GM12864 (cell line): Measurements from ENCODE around the gene DBNDD1.
"Not testable (repeated sequence)": the region's sequence is repeated elsewhere in the genome, so short reads cannot be mapped to it uniquely, and the experiment has no call there.

Experiments
- DNase-seq: peaks from one replicate; pipeline ENCODE4 v3.0.0-alpha.2; 2011; ENCODE audit warnings: low read depth
- H3K4me3 ChIP-seq: 2 replicates; pipeline ENCODE4 v1.5.1; 2011; ENCODE audit warnings: mild to moderate bottlenecking, low read depth, low read length, control low read depth
- TF ChIP-seq, protein P1 (sequence below): IDR thresholded peaks from 2 replicates; pipeline ENCODE4 v1.5.1; 2011; ENCODE audit warnings: low read depth, mild to moderate bottlenecking, moderate library complexity, low read length, control low read depth, inconsistent platforms; ENCODE audit errors: missing control alignments

DBNDD1 gene

DNA sequence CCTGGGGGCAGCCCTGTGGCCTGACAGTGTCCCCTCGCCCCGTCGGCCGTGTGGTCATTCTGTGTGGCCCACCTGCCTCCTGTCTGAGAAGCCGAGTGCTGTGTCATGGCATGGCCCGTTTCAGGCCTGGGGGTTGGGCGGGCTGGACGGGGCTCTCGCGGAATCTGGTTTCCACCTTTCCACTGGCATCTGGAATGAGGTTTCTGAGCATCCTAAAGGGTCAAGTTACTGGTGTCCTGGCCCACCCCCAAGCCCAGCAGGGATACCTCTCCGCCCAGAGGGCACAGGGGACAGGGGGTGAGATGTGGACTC lies 7.8 kb downstream of the DBNDD1 start:
- no peak overlapping the region for H3K4me3 ChIP-seq
- TF ChIP-seq, protein P1, sequence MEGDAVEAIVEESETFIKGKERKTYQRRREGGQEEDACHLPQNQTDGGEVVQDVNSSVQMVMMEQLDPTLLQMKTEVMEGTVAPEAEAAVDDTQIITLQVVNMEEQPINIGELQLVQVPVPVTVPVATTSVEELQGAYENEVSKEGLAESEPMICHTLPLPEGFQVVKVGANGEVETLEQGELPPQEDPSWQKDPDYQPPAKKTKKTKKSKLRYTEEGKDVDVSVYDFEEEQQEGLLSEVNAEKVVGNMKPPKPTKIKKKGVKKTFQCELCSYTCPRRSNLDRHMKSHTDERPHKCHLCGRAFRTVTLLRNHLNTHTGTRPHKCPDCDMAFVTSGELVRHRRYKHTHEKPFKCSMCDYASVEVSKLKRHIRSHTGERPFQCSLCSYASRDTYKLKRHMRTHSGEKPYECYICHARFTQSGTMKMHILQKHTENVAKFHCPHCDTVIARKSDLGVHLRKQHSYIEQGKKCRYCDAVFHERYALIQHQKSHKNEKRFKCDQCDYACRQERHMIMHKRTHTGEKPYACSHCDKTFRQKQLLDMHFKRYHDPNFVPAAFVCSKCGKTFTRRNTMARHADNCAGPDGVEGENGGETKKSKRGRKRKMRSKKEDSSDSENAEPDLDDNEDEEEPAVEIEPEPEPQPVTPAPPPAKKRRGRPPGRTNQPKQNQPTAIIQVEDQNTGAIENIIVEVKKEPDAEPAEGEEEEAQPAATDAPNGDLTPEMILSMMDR: no peak
- no peak for DNase-seq

DNA sequence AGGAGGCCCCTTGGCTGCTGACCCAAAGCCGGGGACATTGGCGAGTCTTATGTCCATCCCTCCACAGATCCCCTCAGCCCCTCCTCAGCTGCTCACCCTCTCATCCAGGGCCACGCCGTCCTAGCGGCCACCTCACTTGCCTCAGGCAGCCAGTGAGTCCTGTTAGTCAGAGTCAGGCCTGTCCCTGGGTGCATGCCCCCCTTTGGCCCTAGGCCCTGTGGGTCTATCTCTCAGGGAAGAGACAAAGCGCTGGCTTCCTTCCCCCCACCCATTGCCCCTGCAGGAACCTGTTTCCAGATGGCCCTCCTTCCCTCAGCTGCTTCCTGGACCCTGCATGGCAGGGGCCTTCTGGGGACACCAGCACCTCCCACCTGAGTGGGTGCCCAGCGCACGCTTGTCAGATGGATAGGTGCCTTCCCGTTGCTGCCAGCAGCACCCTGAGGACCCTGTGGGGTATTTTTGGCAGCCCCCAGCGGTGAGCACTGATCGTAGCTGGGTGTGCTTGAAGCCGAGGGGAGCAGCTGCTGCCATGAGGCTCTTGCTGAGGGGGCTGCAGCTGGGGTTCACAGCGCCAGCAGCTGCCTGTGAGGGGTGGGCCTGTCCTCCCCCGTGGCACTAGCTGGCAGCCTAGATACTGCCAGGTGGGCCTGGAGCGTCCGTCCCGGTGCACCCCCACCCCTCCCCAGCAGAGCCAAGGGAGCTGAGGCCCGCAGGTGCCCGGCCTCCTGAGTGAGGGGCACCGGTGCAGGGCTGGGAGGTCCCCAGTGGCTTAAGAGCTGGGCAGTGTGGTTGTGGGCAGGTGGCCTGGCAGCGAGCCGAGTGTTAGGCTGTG lies 8.4 kb downstream of the DBNDD1 start:
- no peak for DNase-seq
- TF ChIP-seq, protein P1: peak; percentile 6
- no peak overlapping the region for H3K4me3 ChIP-seq

DNA sequence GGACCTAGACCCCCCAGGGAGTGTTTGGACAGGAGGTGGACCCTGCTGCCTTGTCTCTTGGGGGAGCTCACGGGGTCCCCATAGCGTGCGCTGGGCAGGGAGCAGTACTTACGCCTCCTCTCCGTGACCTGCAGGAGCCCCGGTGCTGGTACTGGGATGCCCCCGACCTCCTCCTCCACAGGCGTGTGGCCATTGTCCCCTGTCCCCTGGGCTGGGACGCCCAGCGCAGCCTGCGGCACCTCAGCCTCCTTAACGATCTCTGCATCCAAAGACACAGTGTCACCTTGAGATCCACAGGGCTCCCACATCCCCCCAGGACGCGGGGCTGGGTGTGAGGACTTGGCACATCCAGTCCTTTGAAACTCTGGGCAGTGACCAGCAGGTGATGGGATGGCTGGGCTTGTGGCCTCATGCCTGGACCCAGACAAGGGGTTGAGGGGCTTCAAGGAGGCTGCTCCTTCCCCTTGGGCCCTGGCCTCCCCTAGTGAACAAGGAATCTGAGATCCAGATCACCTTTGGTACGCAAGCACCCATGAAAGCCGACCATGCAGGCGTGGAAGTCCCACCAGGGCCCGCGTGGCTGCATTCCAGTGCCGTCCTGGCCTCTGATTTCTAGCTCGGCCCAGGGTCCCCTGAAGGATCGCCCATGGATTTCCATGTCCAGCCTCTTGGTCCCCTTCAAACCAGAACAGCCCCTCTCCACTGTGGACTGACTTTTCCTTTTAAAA lies 9.9 kb downstream of the DBNDD1 start:
- no peak for DNase-seq
- no peak overlapping the region for H3K4me3 ChIP-seq
- TF ChIP-seq, protein P1: no peak

DNA sequence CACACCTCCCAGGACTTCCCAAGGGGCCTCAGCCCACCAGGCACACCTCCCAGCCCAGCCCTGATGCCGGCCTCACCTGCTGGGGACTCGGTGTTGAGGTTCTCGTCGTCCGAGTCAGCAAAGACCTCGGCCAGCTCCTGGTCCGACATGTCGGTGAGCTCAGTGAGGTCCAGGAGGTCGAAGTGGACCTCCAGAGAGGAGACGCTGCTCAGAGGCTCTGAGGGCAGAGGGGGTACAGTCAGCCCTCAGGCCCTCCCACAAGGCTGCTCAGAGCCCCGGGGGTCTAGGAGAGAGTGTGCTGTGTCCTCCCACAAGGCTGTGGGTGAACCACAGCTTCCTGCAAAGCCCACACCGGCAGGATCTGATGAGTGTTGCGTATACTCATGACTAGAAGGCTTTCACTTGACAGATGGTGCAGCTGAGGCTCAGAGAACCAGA lies 10.5 kb downstream of the DBNDD1 start:
- DNase-seq: peak; percentile 31
- TF ChIP-seq, protein P1: no peak
- no peak overlapping the region for H3K4me3 ChIP-seq

DNA sequence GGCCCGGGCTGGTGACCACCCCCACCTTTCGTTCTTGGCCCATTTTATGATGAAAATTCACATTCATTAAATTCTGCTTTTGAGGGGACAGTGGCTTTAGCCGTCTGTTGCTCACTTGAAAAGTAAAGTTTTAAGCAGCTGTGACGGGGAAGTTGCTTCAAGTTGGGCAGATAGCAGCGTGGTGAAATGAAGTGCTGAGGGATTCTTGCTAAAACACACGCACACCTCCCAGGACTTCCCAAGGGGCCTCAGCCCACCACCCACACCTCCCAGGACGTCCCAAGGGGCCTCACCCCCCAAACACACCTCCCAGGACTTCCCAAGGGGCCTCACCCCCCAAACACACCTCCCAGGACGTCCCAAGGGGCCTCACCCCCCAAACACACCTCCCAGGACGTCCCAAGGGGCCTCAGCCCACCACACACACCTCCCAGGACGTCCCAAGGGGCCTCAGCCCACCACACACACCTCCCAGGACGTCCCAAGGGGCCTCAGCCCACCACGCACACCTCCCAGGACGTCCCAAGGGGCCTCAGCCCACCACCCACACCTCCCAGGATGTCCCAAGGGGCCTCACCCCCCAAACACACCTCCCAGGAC lies 11.5 kb downstream of the DBNDD1 start:
- H3K4me3 ChIP-seq: not testable (repeated sequence)

DNA sequence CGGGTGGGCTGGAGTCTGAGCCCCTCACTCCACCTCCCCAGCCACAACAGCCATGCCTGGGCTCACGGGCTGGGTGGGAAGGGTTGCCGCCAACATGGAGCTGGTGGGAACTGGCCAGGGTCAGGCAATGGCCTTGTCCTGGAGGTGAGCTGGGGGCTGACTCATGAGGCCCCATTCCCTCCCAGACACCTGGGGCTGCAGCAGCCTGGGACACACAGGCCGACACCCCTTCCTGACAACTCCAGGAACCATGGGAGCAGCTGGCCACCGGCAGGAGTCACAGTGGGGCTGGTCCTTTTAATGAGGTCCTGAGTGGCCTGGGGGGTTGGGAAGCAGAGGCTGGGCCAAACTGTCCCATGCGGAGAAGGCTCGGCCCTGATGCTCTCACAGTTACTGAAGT lies 12.2 kb downstream of the DBNDD1 start:
- no peak overlapping the region for H3K4me3 ChIP-seq
- DNase-seq: no peak
- TF ChIP-seq, protein P1: no peak

More for the DNA sequence above, 11.5 kb downstream of the DBNDD1 start:
- DNase-seq: not testable (repeated sequence)

DNA sequence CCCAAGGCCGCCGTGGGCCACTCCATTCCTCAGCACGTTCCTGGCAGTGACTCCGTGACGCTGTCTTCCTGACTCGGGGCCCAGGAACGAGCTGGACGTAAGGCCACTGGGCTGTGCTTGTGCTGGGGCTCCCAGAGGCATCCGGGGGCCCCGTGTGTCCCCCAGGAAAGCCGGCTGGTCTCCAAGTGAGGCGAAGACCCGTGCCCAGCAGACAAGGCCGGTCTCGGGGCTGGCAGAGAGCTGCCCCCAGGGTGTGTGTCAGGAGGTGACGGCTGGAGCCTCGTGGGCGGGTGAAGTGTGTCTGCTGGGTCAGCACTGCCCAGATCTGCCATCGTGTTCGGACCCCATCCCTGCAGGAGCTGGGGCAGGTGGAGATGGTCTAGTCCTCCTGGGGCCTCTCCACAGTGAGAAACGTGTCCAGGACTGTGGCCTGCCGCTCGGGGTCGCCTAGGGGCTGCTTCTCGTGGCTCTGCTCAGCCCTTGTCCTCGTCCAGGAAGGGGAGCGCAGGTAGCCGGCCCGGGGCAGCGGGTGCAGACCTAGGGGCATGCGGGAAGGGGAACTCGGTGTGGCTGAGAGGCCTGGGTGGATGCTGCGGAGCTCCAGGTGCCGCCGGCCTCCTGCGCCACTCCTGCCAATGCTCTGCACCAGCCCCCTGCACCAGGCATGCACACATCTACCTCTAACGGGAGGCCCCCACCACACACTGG lies 13.1 kb downstream of the DBNDD1 start:
- DNase-seq: no peak
- TF ChIP-seq, protein P1: no peak
- H3K4me3 ChIP-seq: no peak overlapping the region
